ENCODE data around the gene BRMS1.
"Not testable (repeated sequence)": the region's sequence is repeated elsewhere in the genome, so short reads cannot be mapped to it uniquely, and the experiment has no call there.

The BRMS1 gene, protein sequence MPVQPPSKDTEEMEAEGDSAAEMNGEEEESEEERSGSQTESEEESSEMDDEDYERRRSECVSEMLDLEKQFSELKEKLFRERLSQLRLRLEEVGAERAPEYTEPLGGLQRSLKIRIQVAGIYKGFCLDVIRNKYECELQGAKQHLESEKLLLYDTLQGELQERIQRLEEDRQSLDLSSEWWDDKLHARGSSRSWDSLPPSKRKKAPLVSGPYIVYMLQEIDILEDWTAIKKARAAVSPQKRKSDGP

DNA sequence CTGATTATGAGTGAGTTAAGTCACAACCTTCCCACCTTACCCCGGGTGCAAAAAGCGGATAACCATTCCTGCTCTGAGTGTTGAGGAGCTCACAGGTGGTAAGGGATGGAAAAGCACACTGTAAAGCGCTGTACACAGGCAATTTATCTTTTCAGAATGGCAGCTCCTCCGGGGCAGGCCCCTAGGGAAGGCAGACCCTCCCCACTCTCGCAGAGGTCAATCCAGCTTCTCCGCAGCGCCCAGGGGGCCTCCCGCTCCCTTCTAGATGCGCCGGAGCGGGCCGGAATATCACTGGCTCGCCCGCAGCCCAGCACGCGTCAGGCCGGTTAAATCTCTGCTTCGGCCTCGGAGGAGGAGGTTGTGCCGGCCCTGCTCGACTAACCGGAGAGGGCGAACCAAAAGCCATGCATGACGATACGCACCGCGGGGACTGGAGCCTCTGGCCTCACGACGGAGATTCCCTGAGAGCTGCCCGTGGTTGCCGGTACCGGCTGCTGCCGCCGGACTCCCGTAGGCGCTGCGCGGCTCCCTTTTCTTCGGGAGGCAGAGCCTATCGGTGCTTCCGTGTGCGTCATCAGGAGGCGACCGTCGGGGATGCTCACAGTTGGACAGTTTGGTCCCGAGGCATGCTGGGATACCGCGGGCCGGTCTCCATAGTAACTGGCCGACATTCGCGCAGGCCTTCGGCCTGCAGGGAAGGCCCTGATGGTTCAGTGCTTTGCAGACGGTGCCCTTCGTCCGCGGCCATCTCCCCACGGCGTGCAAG, at the start of gene BRMS1:
BRMS1 (minus strand) TSS at position 555 of the 766 bp plus-strand sequence. CDS start 2,870 bp downstream, outside the sequence.
- DNase-seq (ENCODE audit: low spot score): peak; percentile 98
- TF ChIP-seq, protein P1, sequence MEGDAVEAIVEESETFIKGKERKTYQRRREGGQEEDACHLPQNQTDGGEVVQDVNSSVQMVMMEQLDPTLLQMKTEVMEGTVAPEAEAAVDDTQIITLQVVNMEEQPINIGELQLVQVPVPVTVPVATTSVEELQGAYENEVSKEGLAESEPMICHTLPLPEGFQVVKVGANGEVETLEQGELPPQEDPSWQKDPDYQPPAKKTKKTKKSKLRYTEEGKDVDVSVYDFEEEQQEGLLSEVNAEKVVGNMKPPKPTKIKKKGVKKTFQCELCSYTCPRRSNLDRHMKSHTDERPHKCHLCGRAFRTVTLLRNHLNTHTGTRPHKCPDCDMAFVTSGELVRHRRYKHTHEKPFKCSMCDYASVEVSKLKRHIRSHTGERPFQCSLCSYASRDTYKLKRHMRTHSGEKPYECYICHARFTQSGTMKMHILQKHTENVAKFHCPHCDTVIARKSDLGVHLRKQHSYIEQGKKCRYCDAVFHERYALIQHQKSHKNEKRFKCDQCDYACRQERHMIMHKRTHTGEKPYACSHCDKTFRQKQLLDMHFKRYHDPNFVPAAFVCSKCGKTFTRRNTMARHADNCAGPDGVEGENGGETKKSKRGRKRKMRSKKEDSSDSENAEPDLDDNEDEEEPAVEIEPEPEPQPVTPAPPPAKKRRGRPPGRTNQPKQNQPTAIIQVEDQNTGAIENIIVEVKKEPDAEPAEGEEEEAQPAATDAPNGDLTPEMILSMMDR (IDR thresholded peaks at IDR 0.05): no peak
- Histone ChIP-seq H3K4me3 (peak within 1 kb of the TSS; percentile 100), H3K27ac (peak within 1 kb of the TSS; percentile 32 to 96)

DNA sequence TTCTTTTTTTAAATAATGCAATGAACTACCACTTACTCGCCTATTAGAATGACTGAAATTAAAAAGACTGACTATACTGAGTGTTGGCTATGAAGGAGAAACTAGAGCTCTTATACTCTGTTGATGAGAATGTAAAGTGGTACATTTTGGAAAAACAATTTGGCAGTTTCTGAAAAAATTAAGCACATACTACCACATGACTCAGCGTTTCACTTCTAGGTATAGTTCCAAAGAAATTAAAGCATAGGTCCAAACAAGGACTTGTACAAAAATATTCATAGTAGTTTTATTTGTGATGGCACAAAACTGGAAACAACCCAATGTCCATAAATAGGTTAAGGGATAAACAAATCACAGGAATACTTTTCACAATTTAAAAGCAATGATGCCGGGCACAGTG, 49.0 kb upstream of the BRMS1 start:
- TF ChIP-seq, protein P1 (IDR thresholded peaks at IDR 0.05): no peak
- Histone ChIP-seq H3K27ac (no peak overlapping the region), H3K4me3 (no peak overlapping the region)
- DNase-seq (ENCODE audit: low spot score): no peak

DNA sequence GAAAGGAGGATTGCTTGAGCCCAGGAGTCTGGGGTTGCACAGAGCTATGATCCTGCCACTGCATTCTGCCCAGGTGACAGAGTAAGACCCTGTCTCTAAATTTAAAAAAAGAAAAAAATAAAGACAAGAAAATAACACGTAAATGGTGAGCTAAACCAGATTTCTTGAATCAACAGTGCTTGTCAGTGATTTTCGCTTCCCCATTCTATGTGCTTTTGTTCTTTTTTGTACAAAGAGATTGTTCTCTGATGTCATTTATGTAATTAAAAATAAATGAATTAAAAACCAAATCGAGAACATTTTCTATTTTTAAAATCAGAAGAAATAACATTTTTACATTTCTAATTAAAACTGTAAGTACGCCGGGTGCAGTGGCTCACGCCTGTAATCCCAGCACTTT, 46.4 kb upstream of the BRMS1 start:
- TF ChIP-seq, protein P1 (IDR thresholded peaks at IDR 0.05): no peak
- H3K4me3 ChIP-seq: no peak overlapping the region
- H3K27ac ChIP-seq: no peak overlapping the region
- no peak for DNase-seq (ENCODE audit: low spot score)

DNA sequence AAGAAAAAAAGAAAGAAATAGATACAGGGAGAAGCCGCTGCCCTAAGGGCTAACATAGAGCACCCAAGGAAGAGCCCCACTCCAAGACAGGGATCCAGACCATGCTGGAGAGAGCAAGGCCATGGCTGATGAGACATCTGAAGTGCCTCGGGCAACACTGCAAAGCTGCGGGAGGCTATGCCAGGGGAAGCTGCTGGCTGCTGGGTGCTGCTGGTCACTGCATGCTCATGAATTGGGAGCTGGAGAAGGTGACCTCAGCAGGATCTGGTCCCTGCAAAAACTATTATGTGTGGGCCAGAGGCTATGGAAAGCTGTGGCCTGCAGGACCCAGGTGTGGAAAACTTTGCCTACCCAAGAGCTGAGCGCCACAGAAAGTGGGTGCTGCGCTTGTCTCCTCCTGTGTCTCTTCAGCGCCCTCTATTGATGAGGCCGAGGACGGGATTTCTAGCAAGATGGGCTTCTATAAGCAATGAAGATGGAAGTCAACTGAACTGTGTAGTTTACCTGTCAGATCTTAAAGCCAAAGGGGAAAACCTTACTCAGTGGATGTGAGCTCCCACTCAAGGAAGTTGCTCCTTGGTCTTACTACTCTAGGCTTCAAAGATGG, 44.0 kb upstream of the BRMS1 start:
- DNase-seq (ENCODE audit: low spot score): no peak
- H3K27ac ChIP-seq: no peak overlapping the region
- TF ChIP-seq, protein P1 (IDR thresholded peaks at IDR 0.05): peak; percentile 32
- H3K4me3 ChIP-seq: no peak overlapping the region

DNA sequence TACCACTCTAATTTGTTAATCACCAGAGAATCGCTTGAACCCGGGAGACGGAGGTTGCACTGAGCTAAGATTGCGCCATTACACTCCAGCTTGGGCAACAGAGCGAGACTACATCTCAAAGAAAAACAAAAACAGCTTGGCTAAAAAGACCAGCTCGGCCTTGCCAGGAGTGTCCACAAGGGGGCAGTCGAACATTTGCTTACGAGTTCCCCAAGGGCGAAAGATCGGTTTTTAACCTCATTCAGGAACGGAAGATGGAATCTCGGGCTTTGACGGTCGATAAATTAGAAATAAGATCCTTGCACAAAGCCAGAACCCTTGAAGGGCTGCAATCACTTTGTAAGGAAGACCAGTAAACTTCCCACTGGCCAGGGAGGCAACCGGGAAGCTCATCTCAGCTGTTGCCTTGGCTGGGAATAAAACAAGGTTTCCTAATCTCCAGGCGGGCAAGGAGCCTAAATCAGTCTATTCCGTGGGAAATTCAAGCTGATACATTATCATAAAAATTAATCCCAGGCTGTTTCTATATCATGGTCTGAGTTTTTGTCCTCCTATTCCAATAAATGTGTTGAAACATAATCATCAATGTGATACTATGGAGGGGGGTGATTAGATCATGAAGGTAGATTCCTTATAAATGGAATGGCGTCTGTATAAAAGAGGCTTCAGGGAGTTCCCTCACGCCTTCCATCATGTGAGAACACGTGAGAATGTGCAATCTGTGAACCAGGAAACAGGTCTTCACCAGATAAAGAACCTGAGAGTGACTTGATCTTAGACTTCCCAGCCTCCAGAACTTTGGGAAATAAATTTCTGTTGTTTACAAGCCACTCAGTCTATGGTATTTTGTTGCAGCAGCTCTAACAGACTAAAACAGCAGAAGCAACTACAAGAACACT, 41.5 kb upstream of the BRMS1 start:
- TF ChIP-seq, protein P1 (IDR thresholded peaks at IDR 0.05): peak; percentile 89
- peak; percentile 84 for DNase-seq (ENCODE audit: low spot score)
- H3K27ac ChIP-seq: no peak overlapping the region
- H3K4me3 ChIP-seq: peak overlapping the region; percentile 54

DNA sequence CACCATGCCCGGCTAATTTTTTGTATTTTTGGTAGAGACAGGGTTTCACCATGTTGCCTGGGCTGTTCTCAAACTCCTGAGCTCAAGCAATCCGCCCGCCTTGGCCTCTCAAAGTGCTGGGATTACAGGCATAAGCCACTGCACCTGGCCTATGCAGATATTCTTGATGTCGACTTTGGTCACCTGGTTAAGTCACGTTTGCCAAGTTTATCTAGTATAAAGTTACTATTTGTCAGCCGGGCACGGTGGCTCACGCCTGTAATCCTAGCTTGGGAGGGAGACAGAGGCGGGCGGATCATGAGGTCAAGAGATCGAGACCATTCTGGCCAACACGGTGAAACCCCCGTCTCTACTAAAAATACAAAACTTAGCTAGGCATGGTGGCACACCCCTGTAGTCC, 39.4 kb upstream of the BRMS1 start:
- DNase-seq (ENCODE audit: low spot score); H3K4me3 ChIP-seq; H3K27ac ChIP-seq: not testable (repeated sequence)

DNA sequence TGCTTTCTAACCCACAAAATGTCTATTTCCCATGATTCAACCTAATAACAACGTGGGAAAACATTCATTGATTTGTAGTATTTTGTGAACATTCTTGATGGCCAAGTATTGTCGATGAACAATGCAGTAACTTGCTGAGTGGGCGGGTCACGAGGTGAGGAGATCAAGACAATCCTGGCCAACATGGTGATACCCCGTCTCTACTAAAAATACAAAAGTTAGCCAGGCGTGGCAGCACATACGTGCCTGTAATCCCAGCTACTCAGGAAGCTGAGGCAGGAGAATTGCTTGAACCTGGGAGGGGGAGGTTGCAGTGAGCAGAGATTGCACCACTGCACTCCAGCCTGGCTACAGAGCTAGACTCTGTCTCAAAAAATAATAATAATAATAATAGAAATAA, 35.4 kb upstream of the BRMS1 start:
- DNase-seq (ENCODE audit: low spot score): not testable (repeated sequence)

DNA sequence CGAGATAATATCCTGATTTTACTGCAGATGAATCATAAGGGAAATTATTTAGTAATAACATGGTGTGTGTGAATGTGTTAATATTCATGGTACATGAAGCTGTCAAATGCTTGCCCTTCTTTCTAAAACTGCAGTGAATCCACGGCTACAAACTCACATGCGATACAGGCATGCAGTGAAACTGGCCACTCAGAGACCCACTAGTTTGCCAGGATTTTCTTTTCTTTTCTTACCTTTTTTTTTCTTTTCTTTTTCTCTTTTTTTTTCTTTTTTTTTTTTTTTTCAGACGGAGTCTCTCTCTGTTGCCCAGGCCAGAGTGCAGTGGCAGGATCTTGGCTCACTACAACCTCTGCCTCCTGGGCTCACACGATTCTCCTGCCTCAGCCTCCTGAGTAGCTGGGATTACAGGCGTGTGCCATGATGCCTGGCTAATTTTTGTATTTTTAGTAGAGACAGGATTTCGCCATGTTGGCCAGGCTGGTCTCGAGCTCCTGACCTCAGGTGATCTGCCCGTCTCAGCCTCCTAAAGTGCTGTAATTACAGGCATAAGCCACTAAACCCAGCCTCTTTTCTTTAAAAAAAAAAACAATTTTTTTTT, 28.9 kb upstream of the BRMS1 start:
- H3K4me3 ChIP-seq; DNase-seq (ENCODE audit: low spot score); H3K27ac ChIP-seq: not testable (repeated sequence)

More for the DNA sequence above, 35.4 kb upstream of the BRMS1 start:
- H3K27ac ChIP-seq, H3K4me3 ChIP-seq: not testable (repeated sequence)
